CD14-positive monocyte (primary cell): ENCODE measurements around the gene UNKL. TPM values are rescaled to one million over a fixed set of nuclear protein-coding genes. Genes with fewer than 3 reads are reported as not detected.

ENCODE experiments used
- DNase-seq, 3 donors: peaks; one replicate each; pipeline ENCODE4 v3.0.0-alpha.2; 2011 to 2022
- H2AFZ ChIP-seq: 2 replicates; pipeline ENCODE4 v1.6.0; 2012; ENCODE audit warnings: mild to moderate bottlenecking, low read depth, low read length, inconsistent platforms; ENCODE audit not compliant: insufficient read depth, poor library complexity, severe bottlenecking
- H3K27ac ChIP-seq, 2 donors: 1 replicate in 1 of 2; 2 replicates in 1 of 2; pipeline ENCODE4 v1.5.1; 2012 to 2013; ENCODE audit warnings: low read length in 2 of 2, control low read depth in 1 of 2, inconsistent platforms in 1 of 2, low read depth in 1 of 2, mild to moderate bottlenecking in 1 of 2
- H3K27me3 ChIP-seq, 2 donors: one replicate each; pipeline versions ENCODE4 v1.6.0 to v1.6.1; 2011 to 2013; ENCODE audit warnings: low read length in 2 of 2; ENCODE audit not compliant: control insufficient read depth in 2 of 2, insufficient read depth in 2 of 2
- H3K36me3 ChIP-seq, 2 donors: replicated peaks in 1 of 2; 1 replicate in 1 of 2; 2 replicates in 1 of 2; pipeline versions ENCODE4 v1.5.1 to v1.6.1; 2012 to 2013; ENCODE audit warnings: low read length in 2 of 2, control low read depth in 1 of 2, inconsistent platforms in 1 of 2, mild to moderate bottlenecking in 1 of 2; ENCODE audit not compliant: insufficient read depth in 2 of 2, control insufficient read depth in 1 of 2
- H3K4me1 ChIP-seq, 2 donors: 1 replicate in 1 of 2; 2 replicates in 1 of 2; pipeline versions ENCODE4 v1.5.1 to v1.6.1; 2012 to 2013; ENCODE audit warnings: low read length in 2 of 2, control low read depth in 1 of 2, inconsistent platforms in 1 of 2, mild to moderate bottlenecking in 1 of 2, moderate library complexity in 1 of 2; ENCODE audit not compliant: insufficient read depth in 2 of 2, control insufficient read depth in 1 of 2
- H3K4me2 ChIP-seq: replicated peaks from 2 replicates; pipeline ENCODE3; 2012; ENCODE audit warnings: low read length, moderate library complexity, mild to moderate bottlenecking; ENCODE audit not compliant: poor library complexity, severe bottlenecking; ENCODE audit errors: extremely low read depth
- H3K4me3 ChIP-seq, 3 experiments: fragments of 200-600 bp in 1 of 3; sonication (generic) in 1 of 3; replicated peaks in 1 of 3; 1 replicate in 2 of 3; 2 replicates in 1 of 3; pipeline ENCODE4 v1.5.1; 2011 to 2013; ENCODE audit warnings: low read length in 3 of 3, mild to moderate bottlenecking in 3 of 3, control low read depth in 2 of 3, low read depth in 2 of 3, inconsistent platforms in 1 of 3, moderate library complexity in 1 of 3
- H3K79me2 ChIP-seq: 2 replicates; pipeline ENCODE4 v1.6.0; 2012; ENCODE audit warnings: mild to moderate bottlenecking, control low read depth, inconsistent platforms, low read length, moderate library complexity; ENCODE audit not compliant: insufficient read depth
- H3K9ac ChIP-seq: 2 replicates; pipeline ENCODE4 v1.6.0; 2017; ENCODE audit warnings: low read length, mild to moderate bottlenecking; ENCODE audit not compliant: insufficient read depth, poor library complexity, severe bottlenecking
- H3K9me3 ChIP-seq, 2 donors: replicated peaks in 1 of 2; 1 replicate in 1 of 2; 2 replicates in 1 of 2; pipeline versions ENCODE4 v1.5.1 to v1.6.1; 2012 to 2013; ENCODE audit warnings: low read length in 2 of 2, control low read depth in 1 of 2; ENCODE audit not compliant: control insufficient read depth in 1 of 2, insufficient read depth in 1 of 2
- H4K20me1 ChIP-seq: 2 replicates; pipeline ENCODE4 v1.6.0; 2012; ENCODE audit warnings: mild to moderate bottlenecking, low read length, control low read depth, moderate library complexity; ENCODE audit not compliant: insufficient read depth
- H3K27ac Mint-ChIP-seq, 7 donors: one replicate each; pipeline ENCODE4 v1.8.0; 2020; ENCODE audit warnings: mild to moderate bottlenecking in 7 of 7, mixed read lengths in 7 of 7, moderate library complexity in 6 of 7, inconsistent platforms in 2 of 7
- H3K27me3 Mint-ChIP-seq, 3 donors: one replicate each; pipeline ENCODE4 v1.8.0; 2021 to 2022; ENCODE audit warnings: low read depth in 3 of 3, mild to moderate bottlenecking in 3 of 3, mixed read lengths in 3 of 3, moderate library complexity in 3 of 3, inconsistent platforms in 1 of 3
- H3K36me3 Mint-ChIP-seq, 2 donors: one replicate each; pipeline ENCODE4 v1.8.0; 2020; ENCODE audit warnings: mixed read lengths in 2 of 2, inconsistent platforms in 1 of 2, mild to moderate bottlenecking in 1 of 2
- H3K4me1 Mint-ChIP-seq: one replicate; pipeline ENCODE4 v1.8.0; 2020; ENCODE audit warnings: mild to moderate bottlenecking, mixed read lengths
- H3K4me3 Mint-ChIP-seq, 2 donors: one replicate each; pipeline ENCODE4 v1.8.0; 2020; ENCODE audit warnings: mild to moderate bottlenecking in 2 of 2, mixed read lengths in 2 of 2, moderate library complexity in 1 of 2
- H3K9me3 Mint-ChIP-seq, 7 donors: one replicate each; pipeline ENCODE4 v1.8.0; 2020 to 2022; ENCODE audit warnings: mixed read lengths in 7 of 7, mild to moderate bottlenecking in 6 of 7, moderate library complexity in 6 of 7, inconsistent platforms in 2 of 7
- WGBS: methylation state at CpG from one replicate; pipeline ENCODE4 v1.1.5; 2013; ENCODE audit warnings: missing lambda C conversion rate; ENCODE audit not compliant: insufficient coverage; 5-methylcytosine and 5-hydroxymethylcytosine counted together
- intact Hi-C, 2 donors: fragments of 100-400 bp; cut with micrococcal nuclease; formaldehyde crosslinking; loops; one replicate each; pipeline versions ENCODE4 v1.15.0 to v1.15.1; 2023
- polyA plus RNA-seq, 3 donors: library from polyadenylated mRNA; depleted of rRNA in 1 of 3; unstranded in 2 of 3; stranded (reverse) in 1 of 3; fragments of 300-500 nt in 2 of 3; fragments of >200 nt in 1 of 3; fragmentation: Illumina TruSeq in 2 of 3; gene quantifications; 1 replicate in 2 of 3; 2 replicates in 1 of 3; pipeline ENCODE4 v1.2.3, GENCODE V29; 2012 to 2021
- TF ChIP-seq, protein P1 (sequence below): fragments of 200-600 bp; IDR thresholded peaks from one replicate; pipeline ENCODE4 v1.8.0; 2022; ENCODE audit warnings: antibody characterized with exemption, mild to moderate bottlenecking

Gene UNKL
- polyA plus RNA-seq, 3 donors: 1.2 to 19.9 (median 2.2) TPM

DNA sequence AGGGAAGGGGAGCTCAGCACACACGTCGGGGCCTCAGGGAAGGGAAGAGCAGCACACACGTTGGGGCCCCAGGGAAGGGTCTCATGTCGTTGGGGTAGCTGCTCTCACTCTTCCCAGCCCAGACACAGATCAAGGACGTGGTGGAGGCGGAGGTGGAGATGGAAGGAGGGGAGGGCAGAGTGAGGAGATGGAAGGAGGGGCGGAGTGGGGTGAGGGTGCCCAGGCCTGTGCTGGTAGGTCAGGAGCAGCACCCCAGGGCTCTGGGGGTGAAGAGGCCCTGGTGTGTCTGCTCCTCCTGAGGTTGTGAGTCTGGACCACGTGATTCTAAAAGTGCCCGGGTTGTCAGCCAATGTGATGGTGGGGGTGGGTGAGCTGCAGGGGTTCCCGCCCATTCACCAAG lies 45.5 kb upstream of the UNKL start:
- intact Hi-C loops: loop anchor here in 1 of 2 donors (10.0 kb wide), 1 partner anchor 45 kb away; no protein-coding TSS in a partner anchor
- no peak overlapping the region for H3K4me2 ChIP-seq
- Mint-ChIP-seq H3K4me1 (no peaks in the 10 kb centered on the region), H3K27ac (peak overlapping the region in 3 of 7 donors; percentile 74 to 78 (median 78)), H3K9me3 (no peaks in the 10 kb centered on the region), H3K4me3 (no peak overlapping the region), H3K36me3 (peaks cover 62 to 90% of the 10 kb centered on the region in 2 donors), H3K27me3 (peaks cover 0 to 3% (median 0%) of the 10 kb centered on the region in 3 donors)
- peaks cover 75 to 96% of the 10 kb centered on the region in 2 donors for H3K36me3 ChIP-seq
- no peak overlapping the region for H3K4me3 ChIP-seq
- H3K9me3 ChIP-seq: no peaks in the 10 kb centered on the region
- no peaks in the 10 kb centered on the region for H3K27me3 ChIP-seq
- H4K20me1 ChIP-seq: peaks cover 83% of the 10 kb centered on the region
- 100% methylated on average over 1 of the region's 10 CpGs for WGBS
- H3K4me1 ChIP-seq: no peaks in the 10 kb centered on the region
- no peak for DNase-seq
- H2AFZ ChIP-seq: no peak overlapping the region
- TF ChIP-seq, protein P1, sequence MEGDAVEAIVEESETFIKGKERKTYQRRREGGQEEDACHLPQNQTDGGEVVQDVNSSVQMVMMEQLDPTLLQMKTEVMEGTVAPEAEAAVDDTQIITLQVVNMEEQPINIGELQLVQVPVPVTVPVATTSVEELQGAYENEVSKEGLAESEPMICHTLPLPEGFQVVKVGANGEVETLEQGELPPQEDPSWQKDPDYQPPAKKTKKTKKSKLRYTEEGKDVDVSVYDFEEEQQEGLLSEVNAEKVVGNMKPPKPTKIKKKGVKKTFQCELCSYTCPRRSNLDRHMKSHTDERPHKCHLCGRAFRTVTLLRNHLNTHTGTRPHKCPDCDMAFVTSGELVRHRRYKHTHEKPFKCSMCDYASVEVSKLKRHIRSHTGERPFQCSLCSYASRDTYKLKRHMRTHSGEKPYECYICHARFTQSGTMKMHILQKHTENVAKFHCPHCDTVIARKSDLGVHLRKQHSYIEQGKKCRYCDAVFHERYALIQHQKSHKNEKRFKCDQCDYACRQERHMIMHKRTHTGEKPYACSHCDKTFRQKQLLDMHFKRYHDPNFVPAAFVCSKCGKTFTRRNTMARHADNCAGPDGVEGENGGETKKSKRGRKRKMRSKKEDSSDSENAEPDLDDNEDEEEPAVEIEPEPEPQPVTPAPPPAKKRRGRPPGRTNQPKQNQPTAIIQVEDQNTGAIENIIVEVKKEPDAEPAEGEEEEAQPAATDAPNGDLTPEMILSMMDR: no peak
- no peak overlapping the region for H3K9ac ChIP-seq
- peaks cover 46% of the 10 kb centered on the region for H3K79me2 ChIP-seq
- peak overlapping the region in 1 of 2 donors; percentile 31 for H3K27ac ChIP-seq

- peaks cover 0 to 2% (median 0%) of the 10 kb centered on the region in 3 donors for H3K27me3 Mint-ChIP-seq
- WGBS: 60% methylated on average over 14 of the region's 14 CpGs
- no peak overlapping the region for H3K4me3 Mint-ChIP-seq
- TF ChIP-seq, protein P1: no peak
- DNase-seq: peak in 1 of 3 donors; percentile 25
- peak overlapping the region in 4 of 7 donors; percentile 13 to 86 (median 62) for H3K27ac Mint-ChIP-seq
- no peaks in the 10 kb centered on the region for H3K4me1 Mint-ChIP-seq
- H3K36me3 Mint-ChIP-seq: peaks cover 61 to 88% of the 10 kb centered on the region in 2 donors
- Histone ChIP-seq H3K27me3 (no peaks in the 10 kb centered on the region), H3K9ac (no peak overlapping the region), H3K27ac (no peak overlapping the region), H3K4me1 (no peaks in the 10 kb centered on the region), H2AFZ (no peak overlapping the region), H3K36me3 (peaks cover 76 to 96% of the 10 kb centered on the region in 2 donors), H3K9me3 (no peaks in the 10 kb centered on the region), H4K20me1 (peaks cover 76% of the 10 kb centered on the region), H3K79me2 (peaks cover 36% of the 10 kb centered on the region), H3K4me3 (no peak overlapping the region), H3K4me2 (no peak overlapping the region)
- no peaks in the 10 kb centered on the region for H3K9me3 Mint-ChIP-seq
- intact Hi-C loops: loop anchor here in 1 of 2 donors (10.0 kb wide), 1 partner anchor 46 kb away; no protein-coding TSS in a partner anchor
Measured at GRCh38 chr16:1458977-1459341, 44.5 kb upstream of the UNKL start.
